Hematopoietic multipotent progenitor cell treated with erythropoietin and hydrocortisone succinate and interleukin-3 and kit ligand, for 4 days (in vitro differentiated cells): ENCODE results near the gene PTGIR.

Experiments
- DNase-seq: peaks from one replicate; pipeline ENCODE4 v3.0.0-alpha.2; 2015

PTGIR gene

GRCh38 chr19:46639358-46640182 lies 14.7 kb upstream of the PTGIR start:
- peak; percentile 70 for DNase-seq

- no peak for DNase-seq
Measured at GRCh38 chr19:46637224-46637623, 12.3 kb upstream of the PTGIR start.

DNA sequence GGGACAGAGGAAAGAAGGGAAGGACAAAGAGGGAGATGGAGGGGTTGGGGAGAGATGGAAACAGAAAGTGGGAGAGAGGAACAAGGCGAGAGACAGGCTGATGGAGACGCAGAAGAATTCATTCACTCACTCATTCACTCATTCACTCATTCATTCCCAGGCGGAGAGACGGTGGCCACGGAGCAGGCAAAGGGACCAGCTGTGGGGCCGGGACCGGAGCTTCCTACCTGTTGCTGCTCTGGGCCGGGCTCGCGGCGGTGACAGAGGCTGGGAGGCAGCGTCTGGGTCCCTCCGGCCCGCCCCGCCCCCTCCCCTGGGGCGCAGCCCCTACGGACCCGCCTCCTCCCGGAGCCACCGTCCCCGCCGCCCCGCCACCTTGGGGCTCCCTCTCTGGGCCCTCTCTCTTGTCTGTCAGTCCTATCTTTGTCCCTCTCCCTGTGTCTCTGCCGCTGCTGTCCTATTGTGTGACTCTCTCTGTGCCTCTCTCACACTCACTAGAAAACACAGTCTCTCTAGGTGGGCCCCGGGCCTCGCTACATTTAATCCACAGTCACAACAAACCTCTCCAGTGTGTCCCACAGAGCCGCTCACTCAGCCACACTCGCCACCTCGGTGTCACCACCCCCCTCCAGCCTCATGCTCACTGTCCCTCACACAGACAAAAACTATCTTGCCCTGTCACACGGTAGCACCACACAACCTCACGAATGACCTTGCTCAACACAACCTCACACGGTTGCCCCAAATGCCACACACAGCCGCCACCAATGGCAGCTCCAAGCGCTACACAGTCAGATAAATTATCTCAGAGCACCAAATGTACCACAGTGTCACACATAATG lies 11.3 kb upstream of the PTGIR start, which contains the start of gene GNG8:
Gene GNG8, minus strand, starts transcription at position 283 of the 842 bp plus-strand sequence. CDS start 1,520 bp downstream, outside the sequence.
- peak; percentile 79 for DNase-seq

DNA sequence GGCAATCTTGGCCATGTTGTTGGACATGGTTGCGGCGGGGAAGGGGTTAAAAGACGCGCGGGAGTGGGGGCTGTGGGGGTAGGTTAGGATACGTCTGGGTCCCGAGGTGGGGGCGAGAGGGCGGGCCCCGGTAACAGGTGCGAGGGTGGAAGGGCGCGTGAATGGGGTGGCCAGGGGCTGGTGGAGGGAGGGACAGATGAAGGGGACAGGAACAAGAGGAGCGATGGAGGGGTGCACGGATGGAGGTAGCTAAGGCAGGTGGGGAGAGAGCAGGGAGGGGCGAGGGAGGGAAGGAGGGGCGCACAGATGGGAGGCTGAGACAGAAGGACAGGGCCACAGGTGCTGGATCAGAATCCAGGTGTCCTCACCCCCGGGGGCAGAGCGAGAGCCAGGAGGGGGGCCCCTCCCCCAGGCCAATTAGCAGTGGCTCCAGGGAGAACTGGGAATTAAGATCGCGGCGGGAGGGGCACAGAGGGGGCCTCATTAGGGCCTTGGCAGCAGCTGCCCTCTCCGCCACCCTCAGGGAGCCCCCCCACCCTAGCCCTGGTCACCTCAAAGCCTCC lies 9.8 kb upstream of the PTGIR start:
- DNase-seq, result no peak

DNA sequence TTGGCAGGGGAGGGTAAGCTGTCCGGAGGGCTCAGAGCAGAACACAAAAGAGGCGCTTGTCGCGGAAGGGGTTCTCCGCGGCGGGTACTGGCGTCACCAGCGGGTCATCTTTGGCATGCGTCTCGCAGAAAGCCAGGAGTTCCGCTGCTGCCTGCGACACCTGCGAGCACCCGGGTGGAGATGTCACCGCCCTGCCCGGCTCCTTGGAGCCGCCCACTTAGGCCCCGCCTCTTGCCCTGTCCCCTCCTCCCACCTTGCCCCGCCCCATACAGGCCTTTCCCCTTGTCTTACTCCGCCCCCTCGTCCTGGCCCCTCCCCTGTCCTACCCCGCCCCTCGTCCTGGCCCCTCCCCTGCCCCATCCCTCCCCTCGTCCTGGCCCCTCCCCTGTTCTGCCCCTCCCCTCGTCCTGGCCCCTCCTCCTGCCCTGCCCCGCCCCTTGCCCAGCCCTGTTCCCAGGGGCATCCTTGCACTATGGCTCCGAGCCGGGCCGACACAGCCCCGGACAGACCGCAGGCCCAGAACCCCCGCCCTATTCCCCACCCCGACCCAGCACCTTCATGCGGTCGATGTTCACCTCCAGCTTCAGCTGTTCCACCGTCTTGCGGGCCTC lies 9.3 kb upstream of the PTGIR start:
- DNase-seq, result peak; percentile 94

GRCh38 chr19:46633130-46633529 lies 8.2 kb upstream of the PTGIR start:
- DNase-seq, result no peak

DNA sequence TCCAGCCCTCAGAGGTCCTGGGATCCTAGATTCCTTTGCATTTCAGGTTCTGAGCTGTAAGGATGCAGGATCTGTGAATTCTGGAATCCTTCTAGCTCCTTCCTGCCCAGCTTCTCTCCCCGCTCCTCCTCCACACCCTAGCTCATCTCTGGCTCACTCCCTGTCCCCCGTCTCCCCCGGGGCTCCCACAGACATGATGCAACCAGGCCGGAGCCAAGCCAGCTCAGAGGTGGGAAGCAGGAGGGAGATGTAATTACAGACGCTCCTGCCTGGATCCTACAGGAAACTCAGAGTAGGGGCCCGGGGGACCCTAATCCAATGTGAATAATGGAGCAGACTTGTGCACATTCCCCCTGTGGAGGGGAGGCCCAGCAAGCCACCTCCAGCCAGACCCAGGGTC lies 6.6 kb upstream of the PTGIR start:
- DNase-seq, result no peak

DNA sequence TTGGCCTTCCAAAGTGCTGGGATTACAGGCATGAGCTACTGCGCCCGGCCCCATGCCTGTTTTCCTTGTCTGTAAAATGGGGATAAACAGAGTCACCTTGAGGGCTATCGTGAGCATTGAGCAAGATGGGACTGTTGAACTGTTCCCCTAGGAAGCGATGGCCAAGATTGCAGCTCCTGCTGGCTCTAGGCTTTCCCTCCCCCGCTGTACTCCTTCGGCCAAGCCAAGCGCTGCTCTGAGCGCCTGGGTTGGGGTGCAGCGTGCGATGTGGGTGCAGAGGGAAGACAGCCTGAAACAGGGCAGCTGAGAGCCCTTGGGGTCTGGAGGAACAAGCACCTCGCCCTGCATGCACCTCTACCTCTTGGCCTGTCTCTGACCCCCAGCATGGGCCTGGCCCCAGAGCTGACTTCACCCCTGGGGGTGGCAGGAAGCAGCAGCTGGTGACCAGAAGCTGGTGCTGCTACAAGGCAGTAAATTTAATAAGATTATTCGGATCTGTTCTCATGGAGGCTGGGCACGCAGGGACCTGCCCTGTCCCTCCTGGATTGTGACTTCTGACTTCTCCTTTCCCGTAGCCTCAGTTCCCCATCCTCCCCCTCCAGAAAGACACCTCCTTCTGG lies 5.8 kb upstream of the PTGIR start:
- no peak for DNase-seq

GRCh38 chr19:46629546-46630025 lies 4.7 kb upstream of the PTGIR start:
- peak; percentile 97 for DNase-seq

DNA sequence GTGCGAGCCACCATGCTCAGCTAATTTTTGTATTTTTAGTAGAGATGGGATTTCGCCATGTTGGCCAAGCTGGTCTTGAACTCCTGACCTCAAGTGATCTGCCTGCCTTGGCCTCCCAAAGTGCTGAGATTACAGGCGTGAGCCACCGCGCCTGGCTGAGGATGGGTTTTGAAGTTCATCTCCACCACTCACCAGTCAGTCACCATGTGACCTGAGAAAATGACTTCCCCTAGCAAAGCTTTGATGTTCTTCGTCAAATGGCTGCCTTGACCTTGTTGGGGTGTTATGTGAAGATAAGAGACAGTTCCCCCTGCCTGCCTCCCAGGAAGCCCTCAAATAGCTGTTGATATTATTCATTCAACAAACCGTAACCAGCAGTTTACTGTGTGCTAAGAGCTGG lies 4.1 kb upstream of the PTGIR start:
- DNase-seq, result peak; percentile 86

DNA sequence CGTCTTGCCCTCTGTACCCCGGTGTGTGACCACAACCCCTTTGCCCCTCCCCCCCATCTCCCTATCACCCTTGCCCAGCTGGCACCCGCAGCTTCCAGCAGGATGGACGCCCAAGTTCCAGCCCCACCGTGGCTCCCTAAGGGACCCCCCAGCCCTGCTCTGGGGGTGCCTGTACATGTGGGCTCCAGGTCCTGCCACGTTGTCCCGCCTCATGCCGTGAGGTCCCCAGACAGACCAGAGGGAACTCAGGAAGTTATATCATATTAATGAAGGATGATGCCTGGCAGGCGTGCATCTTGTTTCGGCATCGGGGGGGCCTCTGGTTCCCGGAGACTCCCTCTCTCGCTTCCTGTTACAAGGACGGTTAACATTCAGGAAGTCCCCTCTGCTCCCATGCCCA lies 1.6 kb upstream of the PTGIR start:
- peak; percentile 49 for DNase-seq

DNA sequence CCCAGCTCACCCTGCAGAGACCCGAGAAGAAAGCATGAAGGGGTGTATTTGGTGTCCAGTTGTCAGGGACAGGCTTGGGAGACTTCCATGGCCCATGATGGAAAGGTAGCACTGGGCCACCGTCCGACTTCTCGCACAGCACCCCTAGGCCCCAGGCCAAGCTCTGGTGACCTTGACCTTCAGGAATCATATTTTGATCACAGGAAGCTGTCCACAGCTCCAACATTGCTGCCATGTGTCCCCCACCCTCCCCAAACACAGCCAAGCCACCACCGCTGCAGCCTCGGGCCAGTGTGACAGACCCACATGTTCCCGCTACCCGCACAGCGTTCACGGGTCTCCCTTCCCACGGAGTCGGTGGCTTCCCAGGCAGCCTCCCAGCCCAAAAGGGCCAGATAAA lies 842 bp upstream of the PTGIR start:
- no peak for DNase-seq

- DNase-seq, result no peak
Measured at GRCh38 chr19:46623915-46624502, 880 bp downstream of the PTGIR start.

DNA sequence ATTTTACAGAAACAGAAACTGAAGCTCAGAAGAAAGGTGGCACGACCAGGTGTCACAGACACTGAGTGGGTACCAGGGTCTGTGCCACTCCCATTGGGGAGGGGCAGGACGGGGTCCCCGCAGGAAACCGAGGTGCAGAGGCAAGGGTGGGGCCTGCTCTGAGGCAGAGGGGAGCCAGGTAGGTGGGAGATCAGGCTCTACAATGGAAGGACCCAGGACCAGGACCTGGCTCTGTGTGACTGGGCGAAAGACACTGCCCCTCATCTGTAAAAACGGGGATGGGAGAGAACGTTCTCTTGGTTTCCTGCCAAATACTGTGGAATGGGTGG lies 2.8 kb downstream of the PTGIR start:
- no peak for DNase-seq

GRCh38 chr19:46621191-46622117 lies 3.4 kb downstream of the PTGIR start:
- no peak for DNase-seq

GRCh38 chr19:46620716-46621115 lies 4.2 kb downstream of the PTGIR start:
- DNase-seq, result no peak

DNA sequence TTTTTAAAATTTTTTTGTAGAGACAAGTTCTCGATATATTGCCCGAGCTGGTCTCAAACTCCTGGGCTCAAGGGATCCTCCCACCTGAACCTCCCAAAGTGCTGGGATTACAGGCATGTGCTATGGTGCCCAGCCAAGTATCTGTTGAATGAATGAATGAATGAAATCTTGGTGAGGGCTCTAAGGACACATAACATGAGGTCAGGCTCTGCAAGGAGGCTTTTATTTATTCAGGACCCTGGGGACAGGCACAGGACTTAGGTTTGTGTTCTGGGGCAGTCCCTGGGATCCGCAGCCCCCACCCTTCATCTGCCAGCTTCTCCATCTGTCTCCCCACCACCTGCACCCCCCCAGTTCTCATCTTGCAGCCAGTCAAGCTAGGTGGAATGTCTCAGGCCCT lies 4.6 kb downstream of the PTGIR start:
- no peak for DNase-seq

DNA sequence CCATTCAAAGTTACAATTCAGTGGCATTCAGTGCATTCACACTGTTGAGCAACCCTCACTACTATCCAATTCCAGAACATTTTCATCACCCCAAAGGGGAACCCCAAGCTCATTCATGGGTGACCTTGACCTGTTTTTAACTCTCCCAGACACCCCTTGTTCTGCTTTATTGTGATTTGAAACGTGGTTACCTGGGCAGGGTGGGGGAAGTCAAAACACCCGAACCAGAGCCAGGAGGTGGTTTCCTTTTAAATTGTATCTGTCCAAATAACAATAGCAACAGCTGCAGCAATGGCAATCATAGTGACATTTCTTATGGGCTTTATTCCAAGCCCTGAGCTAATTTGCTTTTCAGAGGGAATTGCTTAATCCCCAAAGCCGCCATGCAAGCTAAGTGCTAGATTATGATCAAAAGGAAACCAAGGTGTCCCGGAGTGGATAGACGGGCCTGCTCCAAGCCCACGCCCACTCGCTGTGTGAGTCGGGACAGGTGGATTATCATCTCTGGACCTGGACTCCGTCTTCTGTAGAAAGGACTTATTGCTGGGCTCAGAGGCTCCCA lies 6.1 kb downstream of the PTGIR start:
- DNase-seq, result no peak

GRCh38 chr19:46617601-46618000 lies 7.3 kb downstream of the PTGIR start:
- no peak for DNase-seq

- peak; percentile 78 for DNase-seq
Measured at GRCh38 chr19:46616631-46617322, 8.1 kb downstream of the PTGIR start.
